ENCODE data around the gene LMX1B.

The LMX1B gene

DNA sequence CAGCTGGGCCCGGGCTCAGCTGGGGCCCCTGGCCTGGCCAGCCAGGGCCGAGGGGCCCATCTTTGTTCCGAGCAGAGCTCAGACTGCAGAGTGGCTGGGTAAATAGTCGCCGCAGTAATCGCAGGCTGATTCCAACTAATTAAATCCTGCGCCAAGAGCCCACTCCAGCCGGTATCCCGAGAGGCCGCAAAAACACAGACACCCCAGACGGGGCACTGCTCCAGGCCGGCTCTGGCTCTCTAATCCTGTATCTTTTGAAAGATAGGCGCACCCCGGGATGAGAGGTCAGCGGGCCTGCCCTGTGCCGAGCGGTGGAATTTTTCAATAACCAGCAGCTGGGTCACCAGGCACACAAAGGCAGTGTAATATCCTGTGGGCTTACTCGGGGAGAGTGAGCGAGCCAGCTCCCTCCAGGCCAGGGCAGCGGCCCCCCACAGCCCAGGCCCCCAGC, 57.7 kb downstream of the LMX1B start:
- Histone ChIP-seq H3K9ac (no peak overlapping the region), H3K4me3 (no peak overlapping the region), H3K4me2 (no peak overlapping the region), H3K27me3 (peaks cover 44 to 59% (median 50%) of the 10 kb centered on the region in 11 experiments), H3K27ac (no peak overlapping the region), H3K9me3 (replicated peaks in 1 of 11) (no peaks in the 10 kb centered on the region), H4K20me1 (peaks cover 0 to 66% (median 3%) of the 10 kb centered on the region in 11 experiments; a peak in 7 of 22 replicates), H3K36me3 (no peaks in the 10 kb centered on the region), H3K4me1 (peaks cover 7 to 17% (median 17%) of the 10 kb centered on the region in 10 experiments)
- TF ChIP-seq Cebpa-rat (IDR thresholded peaks at IDR 0.05) = no peak

DNA sequence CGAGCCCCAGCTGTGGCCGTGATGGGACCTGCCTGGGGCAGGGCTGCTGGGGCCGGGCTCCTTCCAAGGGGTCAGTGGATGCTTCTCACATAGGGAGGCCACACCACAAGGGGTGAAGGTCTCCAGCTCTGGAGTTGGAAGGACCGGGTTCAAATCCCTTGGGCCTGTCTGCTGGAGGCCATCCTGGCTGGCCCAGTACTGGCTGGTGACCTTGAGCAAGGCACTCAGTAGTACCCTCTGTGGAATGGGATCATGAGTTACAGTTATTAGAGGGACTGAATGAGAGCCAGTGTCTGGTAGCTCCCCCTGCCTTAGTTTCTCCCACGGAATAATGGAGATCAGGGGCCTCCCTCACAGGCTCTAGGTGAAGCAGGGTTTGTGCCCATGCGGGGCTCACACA, 58.3 kb downstream of the LMX1B start:
- no peak overlapping the region for H3K27ac ChIP-seq
- H4K20me1 ChIP-seq = peaks cover 0 to 67% (median 6%) of the 10 kb centered on the region in 11 experiments; a peak in 9 of 22 replicates
- H3K4me3 ChIP-seq = no peak overlapping the region
- no peaks in the 10 kb centered on the region for H3K36me3 ChIP-seq
- H3K4me1 ChIP-seq = peaks cover 1 to 12% (median 11%) of the 10 kb centered on the region in 10 experiments; a peak in 18 of 20 replicates
- H3K4me2 ChIP-seq = no peak overlapping the region
- H3K9ac ChIP-seq = no peak overlapping the region
- H3K9me3 ChIP-seq (replicated peaks in 1 of 11) = no peaks in the 10 kb centered on the region
- peaks cover 50 to 60% (median 56%) of the 10 kb centered on the region in 11 experiments for H3K27me3 ChIP-seq
- no peak for TF ChIP-seq Cebpa-rat (IDR thresholded peaks at IDR 0.05)

DNA sequence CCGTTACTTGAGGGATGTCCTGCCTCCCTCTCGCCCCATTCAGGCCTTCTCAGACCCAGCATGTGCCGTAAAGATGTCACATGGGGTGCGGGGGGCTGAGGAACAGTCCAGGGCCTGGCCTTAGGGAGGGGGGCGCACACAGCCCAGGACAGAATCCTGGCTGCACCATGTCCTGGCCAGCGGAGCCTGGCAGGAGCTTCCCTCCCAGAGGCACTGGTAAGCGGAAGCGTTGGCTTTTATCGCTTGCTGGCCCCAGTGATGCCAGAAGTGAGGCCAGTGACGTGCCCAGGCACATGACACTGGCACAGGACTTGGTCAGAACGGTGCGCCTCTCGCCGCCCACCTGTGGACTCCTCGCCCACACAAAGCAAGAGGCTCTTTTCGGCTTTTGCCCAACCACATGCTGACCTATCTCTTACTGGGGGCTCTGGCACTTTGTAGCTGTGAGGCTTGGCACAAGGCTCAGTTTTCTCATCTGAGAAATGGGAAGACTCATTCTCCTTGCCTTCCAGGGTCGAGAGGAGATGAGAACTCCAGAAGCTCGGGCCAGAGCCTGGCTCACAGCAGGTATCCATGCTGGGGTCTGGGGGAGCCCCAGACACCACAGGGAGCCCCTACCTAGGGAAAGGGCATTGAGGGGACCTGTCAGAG, 59.0 kb downstream of the LMX1B start:
- Histone ChIP-seq H3K4me2 (no peak overlapping the region), H3K27me3 (peaks cover 58 to 68% (median 63%) of the 10 kb centered on the region in 11 experiments), H3K9me3 (replicated peaks in 1 of 11) (no peaks in the 10 kb centered on the region), H3K36me3 (no peaks in the 10 kb centered on the region), H3K4me3 (no peak overlapping the region), H4K20me1 (peaks cover 0 to 62% (median 8%) of the 10 kb centered on the region in 11 experiments; a peak in 9 of 22 replicates), H3K27ac (no peak overlapping the region), H3K4me1 (peaks cover 0 to 4% (median 3%) of the 10 kb centered on the region in 10 experiments; a peak in 15 of 20 replicates), H3K9ac (no peak overlapping the region)
- no peak for TF ChIP-seq Cebpa-rat (IDR thresholded peaks at IDR 0.05)

DNA sequence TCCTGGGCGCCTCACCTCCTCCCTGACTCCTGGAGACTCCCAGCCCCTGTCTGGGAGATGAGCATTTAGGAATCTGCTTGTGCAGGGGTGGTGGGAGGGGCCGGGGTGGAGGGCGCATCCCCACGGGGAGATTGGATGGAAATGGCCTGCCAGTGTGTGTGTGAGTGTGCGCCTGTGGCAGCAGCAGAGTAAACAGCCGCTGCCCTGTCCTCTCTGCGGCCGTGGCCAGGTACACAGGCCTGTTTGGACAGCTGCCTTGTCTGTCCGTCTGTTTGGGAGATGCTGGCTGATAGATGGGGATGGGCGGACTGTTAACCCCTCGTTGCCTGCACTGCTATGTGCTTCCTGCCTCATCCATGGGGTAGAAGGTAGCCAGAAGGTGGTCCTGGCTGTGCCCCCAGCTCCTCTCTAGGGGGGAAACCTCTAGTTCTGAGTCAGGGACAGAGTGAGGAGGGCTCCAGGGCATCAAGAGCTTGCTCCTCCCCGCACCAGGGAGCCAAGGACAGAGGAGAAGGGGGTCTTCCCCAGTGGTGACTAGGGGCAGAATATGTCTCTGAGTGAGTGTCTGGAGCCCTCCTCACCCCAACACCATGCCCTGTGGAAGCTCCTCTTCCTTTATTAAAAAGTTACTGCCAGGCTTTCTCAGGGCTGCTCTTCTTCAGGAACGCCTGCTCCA, 60.1 kb downstream of the LMX1B start:
- H4K20me1 ChIP-seq = peaks cover 0 to 59% (median 8%) of the 10 kb centered on the region in 11 experiments; a peak in 9 of 22 replicates
- H3K4me1 ChIP-seq = no peaks in the 10 kb centered on the region
- H3K36me3 ChIP-seq = no peaks in the 10 kb centered on the region
- no peak overlapping the region for H3K4me3 ChIP-seq
- no peak for TF ChIP-seq Cebpa-rat (IDR thresholded peaks at IDR 0.05)
- no peak overlapping the region for H3K27ac ChIP-seq
- H3K9me3 ChIP-seq (replicated peaks in 1 of 11) = no peaks in the 10 kb centered on the region
- no peak overlapping the region for H3K4me2 ChIP-seq
- no peak overlapping the region for H3K9ac ChIP-seq
- H3K27me3 ChIP-seq = peaks cover 65 to 79% (median 74%) of the 10 kb centered on the region in 11 experiments

DNA sequence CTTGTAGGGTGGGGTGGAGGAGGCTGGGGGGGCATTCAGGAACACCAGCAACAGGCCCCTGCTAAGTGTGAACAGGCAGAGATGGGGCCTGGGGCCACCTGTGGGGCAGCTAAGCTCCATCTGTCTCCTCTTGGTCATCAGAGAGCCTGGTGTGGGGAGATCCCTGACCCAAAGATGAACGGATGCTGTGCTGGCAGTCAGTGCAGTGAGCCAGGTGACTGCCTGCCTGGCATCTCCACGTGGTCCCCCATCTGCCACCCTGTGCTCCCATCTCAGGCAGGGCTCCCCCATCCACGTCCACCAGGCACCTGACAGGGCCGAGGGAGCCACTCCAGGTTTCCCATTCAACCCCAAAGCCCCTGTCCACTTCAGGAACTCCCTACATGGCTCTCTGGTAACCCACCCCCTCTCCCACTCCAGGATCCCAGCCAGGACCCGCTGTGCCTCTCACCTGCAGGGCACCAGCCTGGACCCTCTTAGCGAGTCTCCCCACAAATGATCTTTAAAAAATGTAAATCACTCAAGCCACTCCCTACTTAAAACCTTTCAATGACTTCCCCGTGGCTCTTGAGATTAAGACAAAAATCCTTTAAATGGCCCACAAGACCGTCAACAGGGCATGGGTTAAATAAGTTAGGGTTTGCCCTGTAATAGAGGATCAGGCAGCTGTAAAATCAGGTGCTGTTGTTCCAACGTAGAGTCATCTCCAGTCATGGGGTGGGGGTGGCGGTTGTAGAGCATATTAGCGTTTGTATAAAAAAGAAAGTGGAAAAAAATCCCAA, 60.8 kb downstream of the LMX1B start:
- no peaks in the 10 kb centered on the region for H3K4me1 ChIP-seq
- H4K20me1 ChIP-seq = peaks cover 0 to 59% (median 8%) of the 10 kb centered on the region in 11 experiments; a peak in 9 of 22 replicates
- H3K9ac ChIP-seq = no peak overlapping the region
- H3K36me3 ChIP-seq = no peaks in the 10 kb centered on the region
- peaks cover 66 to 86% (median 81%) of the 10 kb centered on the region in 11 experiments for H3K27me3 ChIP-seq
- H3K9me3 ChIP-seq (replicated peaks in 1 of 11) = no peaks in the 10 kb centered on the region
- H3K27ac ChIP-seq = no peak overlapping the region
- H3K4me3 ChIP-seq = no peak overlapping the region
- TF ChIP-seq Cebpa-rat (IDR thresholded peaks at IDR 0.05) = no peak
- H3K4me2 ChIP-seq = no peak overlapping the region

DNA sequence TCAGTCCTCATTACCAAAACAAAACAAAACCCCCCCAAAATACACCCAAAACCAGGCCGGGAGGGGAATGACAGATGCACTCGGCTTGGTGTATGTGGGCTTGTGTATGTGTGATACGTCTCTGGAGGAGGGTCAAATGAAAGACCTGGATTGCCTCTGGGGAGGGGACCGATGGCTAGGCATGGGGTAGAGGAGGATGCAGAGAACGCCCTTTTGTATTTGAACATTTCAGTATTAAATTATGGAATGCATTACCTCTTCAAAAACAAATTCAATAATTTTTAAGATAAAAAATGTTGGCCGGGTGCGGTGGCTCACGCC, 61.4 kb downstream of the LMX1B start:
- H3K27ac ChIP-seq = no peak overlapping the region
- H3K4me1 ChIP-seq = no peaks in the 10 kb centered on the region
- no peaks in the 10 kb centered on the region for H3K36me3 ChIP-seq
- H4K20me1 ChIP-seq = peaks cover 0 to 59% (median 8%) of the 10 kb centered on the region in 11 experiments; a peak in 9 of 22 replicates
- H3K4me2 ChIP-seq = no peak overlapping the region
- no peak overlapping the region for H3K4me3 ChIP-seq
- no peak for TF ChIP-seq Cebpa-rat (IDR thresholded peaks at IDR 0.05)
- peaks cover 71 to 92% (median 87%) of the 10 kb centered on the region in 11 experiments for H3K27me3 ChIP-seq
- no peaks in the 10 kb centered on the region for H3K9me3 ChIP-seq (replicated peaks in 1 of 11)
- no peak overlapping the region for H3K9ac ChIP-seq

DNA sequence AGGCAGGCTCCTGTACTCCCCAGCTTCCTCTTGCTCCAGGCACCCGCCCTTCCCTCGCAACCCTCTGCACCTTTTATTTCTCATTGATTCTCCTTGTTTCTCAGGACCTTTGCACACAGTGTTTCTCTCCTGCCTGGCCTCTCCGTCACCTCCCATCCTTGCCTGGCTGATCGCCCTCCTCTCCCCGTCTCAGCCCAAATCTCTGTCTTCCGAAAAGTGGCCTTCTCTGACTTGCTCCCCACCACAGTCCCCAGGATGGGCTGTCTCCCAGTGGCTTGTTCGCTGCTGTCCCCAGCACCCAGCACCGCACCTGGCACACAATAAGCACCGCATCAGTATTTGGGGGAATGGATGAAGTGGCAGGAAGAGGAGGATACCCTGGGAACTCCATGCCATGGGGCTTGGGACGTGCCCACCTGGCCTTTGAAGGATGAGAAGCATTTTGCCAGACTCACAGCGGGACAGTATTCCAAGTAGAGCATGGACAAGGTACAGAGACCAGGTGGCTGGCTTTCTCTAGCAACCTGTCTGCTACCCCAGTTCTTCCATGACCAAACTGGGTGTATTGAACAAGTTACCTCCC, 62.5 kb downstream of the LMX1B start:
- H3K36me3 ChIP-seq = no peaks in the 10 kb centered on the region
- H3K27me3 ChIP-seq = peaks cover 81 to 100% (median 97%) of the 10 kb centered on the region in 11 experiments
- H3K4me1 ChIP-seq = no peaks in the 10 kb centered on the region
- no peak overlapping the region for H3K9ac ChIP-seq
- no peak overlapping the region for H3K4me3 ChIP-seq
- H4K20me1 ChIP-seq = peaks cover 0 to 63% (median 8%) of the 10 kb centered on the region in 11 experiments; a peak in 9 of 22 replicates
- H3K9me3 ChIP-seq (replicated peaks in 1 of 11) = no peaks in the 10 kb centered on the region
- H3K4me2 ChIP-seq = no peak overlapping the region
- TF ChIP-seq Cebpa-rat (IDR thresholded peaks at IDR 0.05) = no peak
- no peak overlapping the region for H3K27ac ChIP-seq

DNA sequence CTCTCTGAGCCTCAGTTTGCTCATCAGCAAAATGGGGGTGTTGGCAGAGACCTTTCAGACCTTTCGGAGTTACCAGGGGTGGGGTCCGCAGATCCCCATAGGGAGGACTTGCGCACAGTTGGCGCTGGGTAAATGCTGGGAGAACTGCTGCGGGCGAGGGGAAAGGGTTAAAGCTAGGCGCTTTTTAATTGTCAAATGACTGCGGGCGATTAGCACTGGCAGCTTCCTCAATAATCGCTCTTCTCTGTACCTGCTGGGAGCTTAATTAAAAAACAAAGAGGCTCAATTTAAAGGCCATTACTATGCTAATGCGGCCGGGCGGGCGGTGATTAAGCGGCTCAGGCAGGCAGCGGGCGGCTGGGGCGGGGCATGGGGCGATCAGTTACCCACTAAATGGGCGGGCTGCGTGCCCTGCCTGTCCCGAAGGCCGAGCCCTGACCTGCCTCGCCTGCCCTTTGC, 63.0 kb downstream of the LMX1B start:
- no peaks in the 10 kb centered on the region for H3K4me1 ChIP-seq
- H3K4me3 ChIP-seq = no peak overlapping the region
- H3K9ac ChIP-seq = no peak overlapping the region

More for the DNA sequence above, 63.0 kb downstream of the LMX1B start:
- Histone ChIP-seq H4K20me1 (peaks cover 0 to 57% (median 8%) of the 10 kb centered on the region in 11 experiments; a peak in 9 of 22 replicates), H3K27ac (no peak overlapping the region), H3K9me3 (replicated peaks in 1 of 11) (no peaks in the 10 kb centered on the region), H3K36me3 (no peaks in the 10 kb centered on the region), H3K27me3 (peaks cover 86 to 100% (median 100%) of the 10 kb centered on the region in 11 experiments), H3K4me2 (no peak overlapping the region)
- TF ChIP-seq Cebpa-rat (IDR thresholded peaks at IDR 0.05) = no peak
